IPS-15b (cell line): Measurements from ENCODE around the gene PPP2R5E.

ENCODE experiments used
- H3K27me3 ChIP-seq: one replicate; pipeline ENCODE4 v1.6.1; 2013; ENCODE audit warnings: low read length; ENCODE audit not compliant: control insufficient read depth, insufficient read depth
- H3K36me3 ChIP-seq: one replicate; pipeline ENCODE4 v1.6.1; 2013; ENCODE audit warnings: low read length; ENCODE audit not compliant: control insufficient read depth, insufficient read depth
- H3K4me1 ChIP-seq: one replicate; pipeline ENCODE4 v1.6.1; 2013; ENCODE audit warnings: mild to moderate bottlenecking, low read length; ENCODE audit not compliant: control insufficient read depth, insufficient read depth
- H3K4me3 ChIP-seq: one replicate; pipeline ENCODE4 v1.5.1; 2013; ENCODE audit warnings: low read depth, low read length
- H3K9ac ChIP-seq: one replicate; pipeline ENCODE4 v1.6.1; 2013; ENCODE audit warnings: low read depth, mild to moderate bottlenecking, low read length
- H3K9me3 ChIP-seq: one replicate; pipeline ENCODE4 v1.6.1; 2013; ENCODE audit warnings: mild to moderate bottlenecking, low read length; ENCODE audit not compliant: control insufficient read depth, insufficient read depth

Gene PPP2R5E

GRCh38 chr14:63467440-63468072 is 75.6 kb downstream of the PPP2R5E start:
- H3K27me3 ChIP-seq = no peaks in the 10 kb centered on the region
- no peaks in the 10 kb centered on the region for H3K36me3 ChIP-seq
- no peak overlapping the region for H3K9ac ChIP-seq
- H3K4me1 ChIP-seq = no peaks in the 10 kb centered on the region
- no peaks in the 10 kb centered on the region for H3K9me3 ChIP-seq
- H3K4me3 ChIP-seq = no peak overlapping the region

- H3K4me1 ChIP-seq = no peaks in the 10 kb centered on the region
- H3K9me3 ChIP-seq = no peaks in the 10 kb centered on the region
- H3K27me3 ChIP-seq = no peaks in the 10 kb centered on the region
- no peaks in the 10 kb centered on the region for H3K36me3 ChIP-seq
- H3K4me3 ChIP-seq = no peak overlapping the region
- H3K9ac ChIP-seq = no peak overlapping the region
These were observed 77.8 kb downstream of the PPP2R5E start for GRCh38 chr14:63465347-63465746.

- Histone ChIP-seq H3K27me3 (no peaks in the 10 kb centered on the region), H3K4me3 (no peak overlapping the region), H3K4me1 (peaks cover 4% of the 10 kb centered on the region), H3K9ac (no peak overlapping the region), H3K9me3 (no peaks in the 10 kb centered on the region), H3K36me3 (no peaks in the 10 kb centered on the region)
These were observed 82.4 kb downstream of the PPP2R5E start for GRCh38 chr14:63460680-63461369.

GRCh38 chr14:63459738-63460137 is 83.4 kb downstream of the PPP2R5E start:
- peaks cover 4% of the 10 kb centered on the region for H3K4me1 ChIP-seq
- no peak overlapping the region for H3K9ac ChIP-seq
- H3K36me3 ChIP-seq = no peaks in the 10 kb centered on the region
- no peaks in the 10 kb centered on the region for H3K9me3 ChIP-seq
- no peak overlapping the region for H3K4me3 ChIP-seq
- no peaks in the 10 kb centered on the region for H3K27me3 ChIP-seq

GRCh38 chr14:63457498-63457897 is 85.7 kb downstream of the PPP2R5E start:
- Histone ChIP-seq H3K4me1 (peaks cover 4% of the 10 kb centered on the region), H3K9me3 (no peaks in the 10 kb centered on the region), H3K27me3 (no peaks in the 10 kb centered on the region), H3K9ac (no peak overlapping the region), H3K36me3 (no peaks in the 10 kb centered on the region), H3K4me3 (no peak overlapping the region)

GRCh38 chr14:63454863-63455622 is 88.1 kb downstream of the PPP2R5E start:
- Histone ChIP-seq H3K36me3 (no peaks in the 10 kb centered on the region), H3K9ac (no peak overlapping the region), H3K4me3 (no peak overlapping the region), H3K9me3 (no peaks in the 10 kb centered on the region), H3K27me3 (no peaks in the 10 kb centered on the region), H3K4me1 (peaks cover 3% of the 10 kb centered on the region)

GRCh38 chr14:63454436-63454835 is 88.7 kb downstream of the PPP2R5E start:
- H3K9ac ChIP-seq = no peak overlapping the region
- no peaks in the 10 kb centered on the region for H3K27me3 ChIP-seq
- no peaks in the 10 kb centered on the region for H3K36me3 ChIP-seq
- H3K9me3 ChIP-seq = no peaks in the 10 kb centered on the region
- H3K4me1 ChIP-seq = no peaks in the 10 kb centered on the region
- no peak overlapping the region for H3K4me3 ChIP-seq

GRCh38 chr14:63453443-63453936 is 89.7 kb downstream of the PPP2R5E start:
- H3K4me1 ChIP-seq = no peaks in the 10 kb centered on the region
- no peak overlapping the region for H3K9ac ChIP-seq
- no peaks in the 10 kb centered on the region for H3K27me3 ChIP-seq
- H3K4me3 ChIP-seq = no peak overlapping the region
- no peaks in the 10 kb centered on the region for H3K36me3 ChIP-seq
- no peaks in the 10 kb centered on the region for H3K9me3 ChIP-seq

- H3K4me1 ChIP-seq = no peaks in the 10 kb centered on the region
- no peaks in the 10 kb centered on the region for H3K27me3 ChIP-seq
- no peak overlapping the region for H3K9ac ChIP-seq
- H3K4me3 ChIP-seq = no peak overlapping the region
- no peaks in the 10 kb centered on the region for H3K36me3 ChIP-seq
- no peaks in the 10 kb centered on the region for H3K9me3 ChIP-seq
These were observed 90.4 kb downstream of the PPP2R5E start for GRCh38 chr14:63452796-63453195.

- no peak overlapping the region for H3K4me3 ChIP-seq
- no peak overlapping the region for H3K9ac ChIP-seq
These were observed 94.3 kb downstream of the PPP2R5E start for GRCh38 chr14:63448841-63449240.

GRCh38 chr14:63444588-63444987 is 98.6 kb downstream of the PPP2R5E start:
- Histone ChIP-seq H3K9ac (no peak overlapping the region), H3K4me1 (no peaks in the 10 kb centered on the region), H3K36me3 (no peaks in the 10 kb centered on the region), H3K4me3 (no peak overlapping the region), H3K9me3 (no peaks in the 10 kb centered on the region), H3K27me3 (no peaks in the 10 kb centered on the region)

More at GRCh38 chr14:63448841-63449240, 94.3 kb downstream of the PPP2R5E start:
- H3K36me3 ChIP-seq = no peaks in the 10 kb centered on the region
- H3K27me3 ChIP-seq = no peaks in the 10 kb centered on the region
- no peaks in the 10 kb centered on the region for H3K9me3 ChIP-seq
- no peaks in the 10 kb centered on the region for H3K4me1 ChIP-seq
